IMR-90 (cell line): Measurements from ENCODE around the gene INA. TPM values are rescaled to one million over a fixed set of nuclear protein-coding genes. Genes with fewer than 3 reads are reported as not detected.

ENCODE experiments used
- ATAC-seq: fragments of 200-7000 bp; cut with Tn5 transposase; 2 replicates; pipeline ENCODE4 v1.9.1; 2020; ENCODE audit warnings: low read depth, mild to moderate bottlenecking, moderate library complexity
- BruUV-seq: library from RNA; stranded (reverse); fragments of 400-500 nt; replicated peaks from 2 replicates; lab custom pipeline; 2021; lab: Mats Ljungman, UMichigan
- CTCF ChIA-PET: fragments of 300-600 bp; formaldehyde crosslinking; extraction: SDS; loops from one replicate; lab custom pipeline; 2021; ENCODE audit warnings: antibody characterized with exemption; lab: Yijun Ruan, JAX
- POLR2A ChIA-PET: fragments of 300-600 bp; sonication (Branson Sonifier 250); formaldehyde crosslinking; loops from one replicate; lab custom pipeline; 2022; ENCODE audit warnings: antibody characterized with exemption; ENCODE audit not compliant: unreplicated experiment; lab: Charles Lee
- DNase-seq: peaks from one replicate; pipeline ENCODE4 v3.0.0; 2013
- H2AFZ ChIP-seq: replicated peaks from 2 replicates; pipeline ENCODE3; 2013; ENCODE audit warnings: low read length, mild to moderate bottlenecking; ENCODE audit not compliant: poor library complexity
- H2AK5ac ChIP-seq: 2 replicates; pipeline ENCODE4 v1.6.1; 2013; ENCODE audit warnings: low read depth, low read length, inconsistent platforms
- H2AK9ac ChIP-seq: replicated peaks from 2 replicates; pipeline ENCODE3; 2013; ENCODE audit warnings: mild to moderate bottlenecking, low read depth, low read length, moderate library complexity; ENCODE audit not compliant: poor library complexity
- H2BK120ac ChIP-seq: 2 replicates; pipeline ENCODE4 v1.6.1; 2013; ENCODE audit warnings: low read depth, low read length, inconsistent platforms
- H2BK15ac ChIP-seq: 3 replicates; pipeline ENCODE4 v1.6.1; 2013; ENCODE audit warnings: low read depth, low read length, inconsistent platforms
- H2BK20ac ChIP-seq: 2 replicates; pipeline ENCODE4 v1.6.1; 2013; ENCODE audit warnings: low read depth, mild to moderate bottlenecking, inconsistent platforms, low read length, moderate library complexity
- H2BK5ac ChIP-seq: 2 replicates; pipeline ENCODE4 v1.6.1; 2013; ENCODE audit warnings: mild to moderate bottlenecking, low read depth, low read length, inconsistent platforms; ENCODE audit not compliant: poor library complexity, severe bottlenecking
- H3K14ac ChIP-seq: replicated peaks from 2 replicates; pipeline ENCODE4 v1.6.1; 2013; ENCODE audit warnings: low read depth, low read length, inconsistent platforms
- H3K18ac ChIP-seq: 2 replicates; pipeline ENCODE4 v1.6.1; 2013; ENCODE audit warnings: low read depth, low read length, control low read depth
- H3K23ac ChIP-seq: 2 replicates; pipeline ENCODE4 v1.6.1; 2013; ENCODE audit warnings: low read depth, low read length, inconsistent platforms
- H3K27ac ChIP-seq: 2 replicates; pipeline ENCODE4 v1.5.1; 2013; ENCODE audit warnings: mild to moderate bottlenecking, control low read depth, low read length; ENCODE audit not compliant: insufficient read depth
- H3K27me3 ChIP-seq: 2 replicates; pipeline ENCODE4 v1.6.1; 2013; ENCODE audit warnings: low read length; ENCODE audit not compliant: control insufficient read depth, insufficient read depth
- H3K36me3 ChIP-seq: 2 replicates; pipeline ENCODE4 v1.6.1; 2013; ENCODE audit warnings: low read length, mixed read lengths; ENCODE audit not compliant: control insufficient read depth, insufficient read depth
- H3K4ac ChIP-seq: 2 replicates; pipeline ENCODE4 v1.6.1; 2013; ENCODE audit warnings: low read depth, low read length, inconsistent platforms
- H3K4me1 ChIP-seq: 2 replicates; pipeline ENCODE4 v1.6.1; 2013; ENCODE audit warnings: low read length, mixed read lengths; ENCODE audit not compliant: control insufficient read depth, insufficient read depth
- H3K4me2 ChIP-seq: 2 replicates; pipeline ENCODE4 v1.6.1; 2013; ENCODE audit warnings: low read depth, mild to moderate bottlenecking, control low read depth, low read length, moderate library complexity
- H3K4me3 ChIP-seq: 2 replicates; pipeline ENCODE4 v1.5.1; 2013; ENCODE audit warnings: low read depth, mild to moderate bottlenecking, control low read depth, low read length, moderate library complexity; ENCODE audit not compliant: insufficient read depth
- H3K56ac ChIP-seq: 2 replicates; pipeline ENCODE4 v1.6.1; 2013; ENCODE audit warnings: low read length, inconsistent platforms; ENCODE audit not compliant: insufficient read depth; ENCODE audit errors: extremely low read depth
- H3K79me1 ChIP-seq, 2 experiments: 2 replicates each; pipeline ENCODE4 v1.6.1; 2013; ENCODE audit warnings: low read length in 2 of 2, inconsistent platforms in 1 of 2, low read depth in 1 of 2
- H3K9ac ChIP-seq: 2 replicates; pipeline ENCODE4 v1.6.1; 2013; ENCODE audit warnings: low read depth, low read length, control low read depth
- H3K9me1 ChIP-seq: 2 replicates; pipeline ENCODE4 v1.6.1; 2013; ENCODE audit warnings: low read length, inconsistent platforms; ENCODE audit not compliant: insufficient read depth
- H3K9me3 ChIP-seq: 2 replicates; pipeline ENCODE4 v1.6.1; 2013; ENCODE audit warnings: low read length; ENCODE audit not compliant: control insufficient read depth, insufficient read depth
- H4K20me1 ChIP-seq: 2 replicates; pipeline ENCODE4 v1.6.1; 2013; ENCODE audit warnings: low read length, inconsistent platforms; ENCODE audit not compliant: insufficient read depth
- H4K5ac ChIP-seq: 2 replicates; pipeline ENCODE4 v1.6.1; 2013; ENCODE audit warnings: mild to moderate bottlenecking, low read depth, low read length, control low read depth
- H4K8ac ChIP-seq, 2 experiments: 2 replicates each; pipeline ENCODE4 v1.6.1; 2013; ENCODE audit warnings: low read depth in 2 of 2, low read length in 2 of 2, control low read depth in 1 of 2, inconsistent platforms in 1 of 2
- H4K91ac ChIP-seq: 2 replicates; pipeline ENCODE4 v1.6.1; 2013; ENCODE audit warnings: low read depth, low read length, inconsistent platforms; ENCODE audit not compliant: insufficient read depth
- BHLHE40 ChIP-seq: fragments of 150-350 bp; IDR thresholded peaks from 2 replicates; pipeline ENCODE4 v1.6.1; 2016; ENCODE audit warnings: mild to moderate bottlenecking, low read depth, low read length
- CEBPB ChIP-seq: IDR thresholded peaks from 2 replicates; pipeline ENCODE4 v1.6.1; 2012; ENCODE audit warnings: low read depth, low read length, improper control_type of control experiment
- CHD1 ChIP-seq: IDR thresholded peaks from 2 replicates; pipeline ENCODE4 v1.6.1; 2012; ENCODE audit warnings: low read depth, low read length, improper control_type of control experiment
- CTCF ChIP-seq: conservative IDR thresholded peaks from 2 replicates; pipeline ENCODE4 v1.5.1; 2012; ENCODE audit warnings: mild to moderate bottlenecking, low read depth, low read length, improper control_type of control experiment
- FOS ChIP-seq: fragments of 150-350 bp; IDR thresholded peaks from 2 replicates; pipeline ENCODE4 v1.6.1; 2016; ENCODE audit warnings: low read depth, low read length
- MAFK ChIP-seq: IDR thresholded peaks from 2 replicates; pipeline ENCODE4 v1.6.1; 2012; ENCODE audit warnings: low read depth, low read length, improper control_type of control experiment
- MAZ ChIP-seq: IDR thresholded peaks from 2 replicates; pipeline ENCODE4 v1.6.1; 2012; ENCODE audit warnings: low read depth, mild to moderate bottlenecking, low read length, improper control_type of control experiment, moderate library complexity, borderline replicate concordance
- MXI1 ChIP-seq: IDR thresholded peaks from 2 replicates; pipeline ENCODE4 v1.6.1; 2012; ENCODE audit warnings: low read depth, mild to moderate bottlenecking, low read length, moderate library complexity, borderline replicate concordance
- NFE2L2 ChIP-seq: fragments of 150-350 bp; IDR thresholded peaks from 2 replicates; pipeline ENCODE4 v1.6.1; 2016; ENCODE audit warnings: low read depth, mild to moderate bottlenecking, low read length
- POLR2A ChIP-seq: IDR thresholded peaks from 2 replicates; pipeline ENCODE4 v1.6.1; 2012; ENCODE audit warnings: mild to moderate bottlenecking, low read depth, low read length
- RAD21 ChIP-seq: IDR thresholded peaks from 2 replicates; pipeline ENCODE4 v1.6.1; 2012; ENCODE audit warnings: low read length, improper control_type of control experiment
- RCOR1 ChIP-seq: IDR thresholded peaks from 2 replicates; pipeline ENCODE4 v1.6.1; 2012; ENCODE audit warnings: mild to moderate bottlenecking, low read length, improper control_type of control experiment; ENCODE audit not compliant: insufficient replicate concordance
- RFX5 ChIP-seq: IDR thresholded peaks from 2 replicates; pipeline ENCODE4 v1.8.0; 2012; ENCODE audit warnings: low read depth, mild to moderate bottlenecking, low read length, moderate library complexity
- SMC3 ChIP-seq: fragments of 150-350 bp; IDR thresholded peaks from 2 replicates; pipeline ENCODE4 v1.6.1; 2016; ENCODE audit warnings: low read depth, mild to moderate bottlenecking, antibody characterized with exemption, low read length, moderate library complexity
- WGBS, 2 experiments: methylation state at CpG; one replicate each; pipeline versions ENCODE4 v1.1.5 to v1.1.7; 2013; ENCODE audit warnings: missing lambda C conversion rate in 2 of 2; ENCODE audit not compliant: insufficient read length in 1 of 2; ENCODE audit errors: extremely low coverage in 2 of 2; 5-methylcytosine and 5-hydroxymethylcytosine counted together
- dilution Hi-C: fragments of 300-500 bp; cut with HindIII; formaldehyde crosslinking; loops from one replicate; pipeline ENCODE4 v1.14.3; 2018; ENCODE audit warnings: low sequenced_read_pairs; ENCODE audit not compliant: unreplicated experiment
- in situ Hi-C: fragments of 300-500 bp; cut with MboI; formaldehyde crosslinking; loops from 3 replicates; pipeline ENCODE4 v1.14.3; 2019; ENCODE audit warnings: low sequenced_read_pairs, inconsistent platforms, mixed read lengths
- intact Hi-C: fragments of 100-400 bp; cut with micrococcal nuclease; formaldehyde crosslinking; loops from 2 replicates; pipeline ENCODE4 v1.10.0; 2022
- polyA plus RNA-seq, 3 experiments: library from polyadenylated mRNA; depleted of rRNA; stranded (reverse); fragments of >200 nt; gene quantifications; 2 replicates each; pipeline ENCODE4 v1.2.3, GENCODE V29; 2012; ENCODE audit warnings: low replicate concordance in 1 of 3
- total RNA-seq: library from RNA; depleted of rRNA; stranded (reverse); fragments of >200 nt; gene quantifications from 2 replicates; pipeline ENCODE4 v1.2.3, GENCODE V29; 2012

The INA gene
- total and polyA plus RNA-seq, 2 of the 4 experiments (the other 2 are of a cell fraction): 4.5 to 7.5 TPM

GRCh38 chr10:103241262-103242011 lies 35.5 kb upstream of the INA start (continued):
- TF ChIP-seq NFE2L2: peak; percentile 65
- TF ChIP-seq MAZ: no peak

- peak; percentile 81 for DNase-seq
- Histone ChIP-seq H3K4me3 (no peak overlapping the region), H3K79me1 (peaks cover 0 to 4% of the 10 kb centered on the region in 2 experiments; a peak in 1 of 4 replicates), H3K9me1 (peaks cover 7% of the 10 kb centered on the region), H4K8ac (no peak overlapping the region; a peak in 1 of 4 replicates), H3K18ac (no peak overlapping the region), H3K4me1 (peaks cover 6% of the 10 kb centered on the region), H4K91ac (no peak overlapping the region), H3K27ac (no peak overlapping the region), H2BK120ac (no peak overlapping the region), H4K5ac (no peak overlapping the region), H2BK15ac (no peak overlapping the region), H3K4ac (no peak overlapping the region), H2AK9ac (no peak overlapping the region), H3K9me3 (no peaks in the 10 kb centered on the region), H4K20me1 (no peaks in the 10 kb centered on the region), H2BK20ac (0 out of 2 replicates have a peak overlapping the region, but pooled peaks have one; percentile 56), H3K36me3 (no peaks in the 10 kb centered on the region), H2AFZ (no peak overlapping the region), H3K27me3 (no peaks in the 10 kb centered on the region), H3K56ac (no peak overlapping the region), H3K4me2 (no peak overlapping the region), H3K23ac (no peak overlapping the region), H3K14ac (peak overlapping the region; percentile 57; the same call in 1 of the 2 replicates), H3K9ac (no peak overlapping the region), H2BK5ac (no peak overlapping the region), H2AK5ac (0 out of 2 replicates have a peak overlapping the region, but pooled peaks have one; percentile 52)
- intact Hi-C loops: loop anchor here (1.0 to 10.0 kb wide), 6 partner anchors 52 to 520 kb away; partner anchors contain the start of genes CYP17A1 and NT5C2
- BruUV-seq: no TSS peak
- ATAC-seq: peak; percentile 94
- WGBS, 2 experiments: 53% methylated on average over 3 of the region's 9 CpGs; no CpG with 5 or more reads in 1 of the 2 experiments
- in situ Hi-C loops: loop anchor here (5.0 to 10.0 kb wide), 2 partner anchors 160 to 327 kb away; partner anchors contain the start of gene CNNM2
- POLR2A ChIA-PET: interaction anchor here (1.0 kb wide), 1 partner anchor 159 kb away, joined by 3 read pairs; no protein-coding TSS in a partner anchor
- CTCF ChIA-PET: interaction anchor here (0.6 to 1.6 kb wide), 18 partner anchors 14 to 343 kb away, joined by 3 to 8 read pairs (median 4); partner anchors contain the start of genes CNNM2 and NT5C2
- dilution Hi-C loops: no loop called here
- TF ChIP-seq SMC3 (peak; percentile 92), POLR2A (no peak), MXI1 (no peak), RAD21 (peak; percentile 96), BHLHE40 (no peak), MAZ (no peak), CTCF (peak; percentile 91), CEBPB (peak; percentile 44; the same call in 1 of the 2 replicates), CHD1 (no peak), NFE2L2 (no peak), FOS (no peak), RCOR1 (no peak), MAFK (no peak), RFX5 (no peak)
Observed at GRCh38 chr10:103244666-103245271, 32.2 kb upstream of the INA start.
